Central memory CD4-positive, alpha-beta T cell (primary cell): ENCODE measurements around the gene SIX2.

Experiments
- DNase-seq: peaks from one replicate; pipeline ENCODE4 v3.0.0; 2022

Gene SIX2

DNA sequence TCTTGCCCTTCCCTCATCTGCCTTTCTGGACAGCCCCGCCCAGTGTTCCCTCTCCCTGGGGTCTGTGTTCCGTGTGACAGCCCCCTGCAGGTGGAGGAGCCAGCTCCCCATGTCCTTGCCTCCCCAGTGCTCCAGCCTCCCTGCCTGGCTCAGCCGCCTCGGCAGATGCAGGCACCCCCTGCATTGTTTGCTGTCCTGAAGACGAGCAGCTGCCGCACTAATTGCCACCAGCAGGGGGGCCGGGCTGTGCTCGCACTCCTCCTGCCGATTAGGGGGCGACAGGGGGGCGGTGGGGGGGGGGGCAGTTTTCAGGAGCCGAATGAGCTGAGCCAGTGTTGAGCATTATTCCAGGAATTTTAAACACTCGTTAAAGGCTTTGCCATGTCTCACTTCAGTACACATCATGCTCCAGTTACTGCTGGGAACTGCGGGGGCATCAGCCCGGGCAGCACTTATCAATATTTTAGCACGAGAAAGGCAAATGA is 44.5 kb downstream of the SIX2 start:
- DNase-seq = no peak

GRCh38 chr2:44962176-44962695 is 47.0 kb downstream of the SIX2 start:
- DNase-seq = no peak

GRCh38 chr2:44960871-44961270 is 48.4 kb downstream of the SIX2 start:
- DNase-seq = no peak

DNA sequence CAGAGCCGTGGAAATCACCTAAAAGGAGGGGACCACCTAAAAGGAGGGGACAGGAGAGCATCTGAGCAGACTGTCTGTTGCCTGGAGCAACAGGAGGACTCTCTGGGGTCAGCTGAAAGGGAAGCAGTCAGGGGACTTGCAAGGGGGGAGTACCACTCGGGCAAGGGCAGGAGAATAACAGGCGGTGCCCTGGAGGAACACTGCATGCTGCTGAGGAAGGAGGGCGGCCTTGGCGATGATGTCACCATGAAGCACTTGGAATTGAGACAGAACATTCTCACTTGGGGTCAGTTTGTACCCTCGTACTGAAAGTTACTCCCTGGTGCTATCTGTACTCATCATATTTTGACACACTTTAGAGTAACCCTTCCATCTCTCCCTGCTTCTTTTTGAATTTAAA is 49.4 kb downstream of the SIX2 start:
- DNase-seq = no peak

GRCh38 chr2:44957656-44958327 is 51.5 kb downstream of the SIX2 start:
- no peak for DNase-seq

DNA sequence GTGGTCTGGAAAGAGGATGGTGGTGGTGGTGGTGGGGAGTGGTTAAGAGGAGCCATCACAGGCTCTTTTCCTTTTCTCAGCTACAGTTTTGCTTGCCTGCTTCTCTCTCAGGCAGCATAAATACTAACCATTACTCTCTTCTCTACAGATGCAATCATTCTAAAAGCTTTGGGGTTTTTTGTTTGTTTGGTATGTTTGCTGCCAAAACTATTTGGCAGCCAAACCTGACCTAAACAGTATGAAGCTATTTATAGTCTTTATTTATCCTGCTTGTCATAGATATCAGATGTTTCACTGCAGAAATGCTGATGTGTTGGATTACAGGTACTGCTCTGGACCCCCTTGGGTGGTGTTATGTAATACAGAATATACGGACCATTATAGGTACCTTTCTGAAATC is 52.4 kb downstream of the SIX2 start:
- DNase-seq = no peak

DNA sequence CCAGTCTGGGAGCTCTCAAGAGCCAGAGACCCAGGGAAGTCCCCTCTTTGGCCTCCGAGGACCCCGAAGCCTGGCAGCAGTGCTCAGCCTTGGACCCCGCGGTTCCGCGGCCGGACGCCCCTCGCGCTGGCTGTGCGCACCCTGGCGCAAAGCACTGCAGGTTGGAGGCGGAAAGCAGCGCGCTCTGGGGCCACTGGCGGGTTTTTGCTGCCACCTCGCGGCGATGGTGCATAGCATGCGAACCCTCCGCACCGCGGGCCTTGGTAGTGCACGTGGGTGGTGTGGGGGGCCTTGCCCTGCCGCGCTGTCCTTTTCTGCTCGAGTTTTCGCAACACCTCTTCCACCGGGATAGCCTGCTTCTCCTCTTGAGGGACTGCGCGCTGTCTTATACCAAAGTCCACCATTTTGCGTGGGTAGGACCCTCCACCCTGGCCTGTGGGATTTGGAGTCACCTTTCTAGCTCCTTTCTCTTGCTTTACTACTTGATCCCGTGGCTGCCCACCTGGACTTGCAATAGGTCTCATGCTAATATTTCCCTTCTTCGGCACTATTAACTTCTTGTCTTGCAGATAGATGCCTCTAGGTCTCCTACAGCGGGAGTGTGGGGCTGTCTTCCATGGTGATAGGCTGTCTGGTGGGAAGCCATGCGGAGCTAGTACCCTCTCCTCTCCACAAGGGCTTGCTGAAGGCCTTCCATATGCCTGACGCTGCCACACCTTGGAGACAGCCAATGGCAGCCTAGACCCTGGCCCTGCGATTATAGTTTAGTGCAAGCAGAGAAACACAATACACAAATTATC is 53.5 kb downstream of the SIX2 start:
- DNase-seq = peak; percentile 48
